Natural killer cell treated with Interleukin-12 subunit alpha and Interleukin-12 subunit beta and Interleukin-15 and Interleukin-18, amount 100 ng/mL, for 72 hours (primary cell): ENCODE measurements around the gene CHCHD3. TPM values are rescaled to one million over a fixed set of nuclear protein-coding genes. Genes with fewer than 3 reads are reported as not detected.
A peak's percentile ranks its signal among the peaks of the same experiment; 100 is the strongest.

Experiments used
- ATAC-seq, 2 donors: fragments of 150-1000 bp; cut with Tn5 transposase in 1 of 2; sonication (Bioruptor Pico), chemical (Tn5 transposase) in 1 of 2; 2 replicates each; pipeline ENCODE4 v1.10.0; 2021
- DNase-seq: peaks from one replicate; pipeline ENCODE4 v3.0.0; 2022; ENCODE audit warnings: low spot score
- H3K27ac Mint-ChIP-seq, 2 donors: 1 replicate in 1 of 2; 2 replicates in 1 of 2; pipeline ENCODE4 v1.8.0; 2022; ENCODE audit warnings: mixed read lengths in 2 of 2, mild to moderate bottlenecking in 1 of 2, moderate library complexity in 1 of 2
- H3K27me3 Mint-ChIP-seq, 2 donors: 1 replicate in 1 of 2; 2 replicates in 1 of 2; pipeline ENCODE4 v1.8.0; 2022; ENCODE audit warnings: mixed read lengths in 2 of 2
- H3K36me3 Mint-ChIP-seq: one replicate; pipeline ENCODE4 v1.8.0; 2022; ENCODE audit warnings: mixed read lengths
- H3K4me1 Mint-ChIP-seq, 2 donors: 1 replicate in 1 of 2; 2 replicates in 1 of 2; pipeline ENCODE4 v1.8.0; 2022; ENCODE audit warnings: low read depth in 2 of 2, mixed read lengths in 2 of 2, mild to moderate bottlenecking in 1 of 2
- H3K4me3 Mint-ChIP-seq: one replicate; pipeline ENCODE4 v1.8.0; 2022; ENCODE audit warnings: mixed read lengths
- H3K9me3 Mint-ChIP-seq: 2 replicates; pipeline ENCODE4 v1.8.0; 2022; ENCODE audit warnings: mixed read lengths
- total RNA-seq, 2 donors: library from RNA; stranded (reverse); gene quantifications; one replicate each; pipeline ENCODE4 v1.2.3, GENCODE V29; 2022

The CHCHD3 gene
- total RNA-seq, 2 donors from 2014 or later = 58.8 to 96.1 TPM

DNA sequence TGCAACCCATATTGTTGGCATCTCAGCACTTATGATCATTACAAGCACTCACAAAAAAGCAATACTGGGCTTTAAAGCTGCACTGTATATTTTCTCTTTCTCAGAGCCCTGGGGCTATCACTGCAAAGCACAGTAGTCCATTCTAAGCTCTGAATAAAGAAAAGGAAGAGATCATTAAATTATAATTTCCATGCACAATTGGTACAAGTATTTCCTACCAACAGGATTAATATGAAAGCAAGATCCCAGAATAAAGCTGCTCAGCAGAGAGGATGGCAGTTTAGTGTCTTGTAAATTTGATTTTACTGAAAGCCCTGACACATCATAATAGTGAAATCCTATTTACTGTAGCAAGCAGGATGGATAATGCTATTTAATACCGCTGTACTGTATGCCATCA lies 205.3 kb downstream of the CHCHD3 start:
- Mint-ChIP-seq H3K9me3 (no peaks in the 10 kb centered on the region), H3K27ac (no peak overlapping the region), H3K4me3 (no peak overlapping the region), H3K27me3 (no peaks in the 10 kb centered on the region), H3K36me3 (peaks cover 6% of the 10 kb centered on the region), H3K4me1 (peaks cover 3 to 14% of the 10 kb centered on the region in 2 donors)
- DNase-seq (no peak), ATAC-seq (no peak)

DNA sequence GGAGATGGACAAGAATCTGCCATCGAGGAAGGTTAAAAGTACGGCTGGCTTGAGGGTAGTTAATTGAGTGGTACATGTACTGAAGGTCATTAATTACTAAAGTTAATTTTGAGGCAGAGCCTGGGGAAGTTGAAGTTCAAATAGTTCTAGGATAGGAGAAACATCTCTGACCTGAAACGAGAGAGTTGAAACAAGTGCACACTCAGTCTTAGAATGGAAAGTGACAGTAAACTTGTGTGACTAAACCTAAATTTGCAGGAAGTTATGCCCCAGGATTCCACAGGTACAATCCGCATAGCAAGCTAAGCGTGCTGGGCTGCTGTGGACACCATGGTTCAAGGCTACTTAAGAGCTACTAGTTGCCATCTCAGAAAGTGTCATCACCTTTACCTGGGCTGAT lies 209.9 kb downstream of the CHCHD3 start:
- Mint-ChIP-seq H3K4me1 (peaks cover 6 to 8% of the 10 kb centered on the region in 2 donors), H3K36me3 (peaks cover 6% of the 10 kb centered on the region), H3K9me3 (no peaks in the 10 kb centered on the region), H3K27me3 (no peaks in the 10 kb centered on the region), H3K27ac (no peak overlapping the region), H3K4me3 (no peak overlapping the region)
- DNase-seq = no peak
- no peak for ATAC-seq

DNA sequence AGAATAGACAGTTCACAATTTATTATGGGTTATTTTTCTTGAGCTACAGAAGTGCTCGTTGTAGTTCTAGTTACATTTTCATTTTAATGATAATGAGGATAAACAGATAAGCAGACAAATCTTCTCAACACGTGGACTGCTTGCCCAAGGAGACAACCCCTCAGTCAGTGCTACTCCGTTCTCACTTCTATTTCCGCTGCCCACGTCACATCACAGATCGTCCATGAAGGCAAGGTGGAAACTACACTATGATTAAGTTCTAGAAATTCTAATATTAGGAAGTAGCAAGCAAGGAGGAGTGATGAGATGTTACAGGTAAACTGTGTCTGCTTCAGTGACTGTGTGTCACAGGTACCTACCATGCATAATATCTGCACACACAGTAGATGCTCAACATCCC lies 210.5 kb downstream of the CHCHD3 start:
- H3K4me3 Mint-ChIP-seq = no peak overlapping the region
- H3K36me3 Mint-ChIP-seq = peaks cover 6% of the 10 kb centered on the region

DNA sequence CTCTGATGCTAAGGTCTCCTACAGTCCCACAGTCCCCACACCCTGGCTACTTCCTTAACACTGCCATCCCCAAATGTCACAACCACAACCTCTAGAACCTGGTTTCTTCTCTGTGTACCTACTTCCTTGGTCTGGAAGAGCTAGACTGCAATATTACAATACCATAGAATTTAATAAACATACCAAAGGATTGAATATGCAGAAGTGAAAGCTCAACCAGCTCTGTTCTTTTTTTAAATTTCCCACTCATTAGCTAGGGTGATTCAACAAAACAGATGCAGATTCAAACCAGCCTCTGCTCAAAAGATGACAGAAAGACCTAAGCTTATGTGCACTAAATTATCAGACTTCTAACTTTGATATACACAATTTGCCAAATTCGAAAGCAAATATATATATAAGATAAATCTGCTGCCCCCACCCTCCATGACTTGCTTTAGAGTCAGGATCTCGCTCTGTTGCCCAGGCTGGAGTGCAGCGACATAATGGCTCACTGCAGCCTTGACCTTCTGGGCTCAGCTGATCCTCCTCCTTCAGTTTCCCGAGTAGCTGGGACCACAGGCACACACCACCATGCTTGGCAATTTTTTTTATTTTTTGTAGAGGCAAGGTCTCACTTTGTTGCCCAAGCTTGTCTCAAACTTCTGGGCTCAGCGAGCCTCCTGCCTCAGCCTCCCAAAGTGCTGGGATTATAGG lies 212.6 kb downstream of the CHCHD3 start:
- Mint-ChIP-seq H3K9me3 (no peaks in the 10 kb centered on the region), H3K27me3 (no peaks in the 10 kb centered on the region), H3K4me3 (no peak overlapping the region), H3K27ac (no peak overlapping the region), H3K4me1 (peaks cover 8 to 20% of the 10 kb centered on the region in 2 donors), H3K36me3 (peaks cover 1% of the 10 kb centered on the region)
- ATAC-seq = no peak
- DNase-seq = no peak

More for the DNA sequence above, 210.5 kb downstream of the CHCHD3 start:
- DNase-seq (no peak), ATAC-seq (no peak)
- no peaks in the 10 kb centered on the region for H3K27me3 Mint-ChIP-seq
- peaks cover 7 to 8% of the 10 kb centered on the region in 2 donors for H3K4me1 Mint-ChIP-seq
- no peaks in the 10 kb centered on the region for H3K9me3 Mint-ChIP-seq
- no peak overlapping the region for H3K27ac Mint-ChIP-seq

DNA sequence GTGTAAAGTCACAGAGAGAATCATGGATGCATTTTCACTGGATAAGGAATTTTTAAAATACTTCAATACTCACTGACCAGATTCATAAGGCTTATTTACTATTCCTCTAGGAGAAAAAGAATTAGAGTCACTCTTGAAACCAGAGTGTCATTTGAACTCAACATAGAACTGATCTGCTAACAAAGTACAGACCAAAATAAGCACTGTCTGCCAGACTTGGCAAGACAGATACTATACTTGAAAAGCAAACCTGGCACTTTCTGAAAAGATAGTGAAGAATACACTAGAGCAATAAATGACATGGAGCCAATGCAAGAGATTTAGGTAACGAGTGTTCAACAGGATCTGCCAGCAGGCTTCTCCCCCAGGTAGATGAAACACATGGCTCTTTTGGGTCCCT lies 215.3 kb downstream of the CHCHD3 start:
- Mint-ChIP-seq H3K27ac (no peak overlapping the region), H3K4me1 (peaks cover 30 to 41% of the 10 kb centered on the region in 2 donors), H3K27me3 (no peaks in the 10 kb centered on the region), H3K36me3 (peaks cover 4% of the 10 kb centered on the region), H3K4me3 (no peak overlapping the region), H3K9me3 (no peaks in the 10 kb centered on the region)
- ATAC-seq (no peak), DNase-seq (no peak)

DNA sequence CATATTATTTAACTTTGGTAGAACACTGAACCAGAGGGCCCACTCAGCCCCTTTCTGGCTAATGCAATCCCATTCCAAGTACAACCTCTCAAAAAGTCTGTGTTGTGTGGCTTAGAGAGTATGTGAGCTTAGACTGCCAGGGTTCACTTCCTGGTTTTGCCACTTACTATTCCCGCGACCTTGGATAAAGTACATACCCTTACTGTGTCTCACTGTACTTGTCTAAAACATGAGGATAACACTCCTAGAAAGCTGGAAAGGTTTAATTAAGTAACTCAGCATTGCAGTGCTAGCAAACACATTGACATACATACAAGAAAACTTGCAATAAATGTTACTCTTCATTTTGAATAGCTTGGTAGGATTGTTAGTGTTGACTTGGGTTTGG lies 215.8 kb downstream of the CHCHD3 start:
- H3K4me1 Mint-ChIP-seq = peaks cover 30 to 41% of the 10 kb centered on the region in 2 donors
- H3K27me3 Mint-ChIP-seq = no peaks in the 10 kb centered on the region
- H3K36me3 Mint-ChIP-seq = peaks cover 4% of the 10 kb centered on the region
- ATAC-seq = no peak
- no peak for DNase-seq
- H3K27ac Mint-ChIP-seq = no peak overlapping the region
- H3K9me3 Mint-ChIP-seq = no peaks in the 10 kb centered on the region
- no peak overlapping the region for H3K4me3 Mint-ChIP-seq

DNA sequence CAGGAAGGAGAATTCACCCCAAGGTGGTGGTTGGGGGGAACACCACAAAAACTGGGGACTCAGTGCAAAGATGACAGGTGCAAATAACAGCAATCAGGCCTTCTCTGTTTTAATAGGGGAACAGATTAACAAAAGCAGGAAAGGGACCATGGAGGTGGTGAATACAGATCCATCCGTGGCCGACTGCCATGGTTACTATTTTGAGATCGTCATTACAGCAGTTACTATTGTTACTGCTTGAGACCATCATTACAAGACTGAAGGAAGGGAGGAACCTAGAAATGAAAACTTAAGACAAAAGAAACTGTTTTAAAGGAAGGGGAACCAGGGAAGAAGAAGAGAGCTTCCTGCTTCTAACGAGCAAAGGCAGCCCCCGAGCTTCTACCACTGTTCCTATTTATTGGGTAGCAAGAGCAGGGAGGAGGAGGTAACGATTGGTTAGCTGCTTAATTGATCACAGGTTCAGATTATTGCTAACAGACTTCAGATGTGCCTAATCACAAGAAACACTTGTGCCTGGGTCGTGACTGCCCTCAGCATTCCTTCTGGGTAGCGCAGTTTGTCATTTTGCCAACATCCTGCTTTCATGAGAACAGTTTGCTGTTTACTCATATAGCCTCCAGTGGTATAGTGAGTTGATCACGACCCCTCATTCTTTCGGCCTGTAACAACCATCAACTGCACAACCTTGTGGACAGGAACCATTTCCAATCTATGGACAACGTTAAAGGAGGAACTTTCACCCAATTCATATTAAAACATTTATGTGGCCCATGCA lies 216.3 kb downstream of the CHCHD3 start:
- Mint-ChIP-seq H3K36me3 (peaks cover 4% of the 10 kb centered on the region), H3K27me3 (no peaks in the 10 kb centered on the region), H3K4me1 (peaks cover 30 to 44% of the 10 kb centered on the region in 2 donors), H3K27ac (peak overlapping the region in 1 of 2 donors; percentile 47), H3K9me3 (no peaks in the 10 kb centered on the region), H3K4me3 (no peak overlapping the region)
- no peak for DNase-seq
- no peak for ATAC-seq

DNA sequence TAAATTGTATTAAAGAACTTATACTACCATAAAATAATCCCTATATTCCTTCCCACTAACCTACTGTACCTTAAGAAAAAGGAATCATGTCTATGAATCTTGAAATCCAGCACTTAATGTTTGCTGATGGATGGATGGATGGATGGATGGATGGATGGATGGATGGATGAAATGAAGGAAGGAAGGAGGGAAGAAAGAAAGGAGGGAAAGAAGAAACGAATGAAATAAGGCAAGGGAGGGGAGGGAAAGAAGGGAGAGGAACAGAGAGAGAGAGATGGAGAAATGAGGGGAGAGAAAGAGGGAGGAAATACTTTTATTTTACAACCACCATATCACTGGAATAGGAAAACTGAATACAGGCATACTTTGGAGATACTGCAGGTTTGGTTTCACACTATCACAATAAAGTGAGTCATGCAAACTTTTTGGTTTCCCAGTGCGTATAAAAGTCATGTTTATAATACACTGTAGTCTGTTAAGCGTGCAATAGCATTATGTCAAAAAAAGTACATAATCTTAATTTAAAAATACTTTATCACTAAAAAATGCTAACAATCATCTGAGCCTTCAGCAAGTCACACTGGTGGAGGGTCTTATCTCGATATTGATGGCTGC lies 219.8 kb downstream of the CHCHD3 start:
- Mint-ChIP-seq H3K27ac (peak overlapping the region in 1 of 2 donors; percentile 21), H3K4me1 (peaks cover 33 to 59% of the 10 kb centered on the region in 2 donors)

DNA sequence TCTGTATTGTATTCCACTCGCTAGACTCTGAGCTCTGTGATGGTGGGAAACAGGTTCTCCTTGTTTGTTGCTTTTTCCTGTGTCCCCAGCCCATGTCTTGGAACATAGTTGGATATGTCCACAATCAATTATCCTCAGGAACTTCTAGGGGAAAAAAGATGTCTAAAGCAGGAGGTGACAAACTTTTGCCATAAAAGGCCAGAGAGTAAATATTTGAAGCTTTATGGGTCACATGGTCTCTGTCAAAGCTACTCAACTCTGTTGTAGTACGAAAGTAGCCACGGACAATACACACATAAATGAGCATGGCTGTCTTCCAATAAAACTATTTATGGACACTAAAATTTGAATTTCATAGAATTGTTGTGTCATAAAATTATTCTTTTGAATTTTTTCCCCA lies 220.5 kb downstream of the CHCHD3 start:
- no peaks in the 10 kb centered on the region for H3K27me3 Mint-ChIP-seq
- H3K4me3 Mint-ChIP-seq = no peak overlapping the region
- H3K4me1 Mint-ChIP-seq = peaks cover 38 to 63% of the 10 kb centered on the region in 2 donors
- no peaks in the 10 kb centered on the region for H3K9me3 Mint-ChIP-seq
- no peak overlapping the region for H3K27ac Mint-ChIP-seq
- no peak for DNase-seq
- peaks cover 4% of the 10 kb centered on the region for H3K36me3 Mint-ChIP-seq
- no peak for ATAC-seq

More for the DNA sequence above, 219.8 kb downstream of the CHCHD3 start:
- Mint-ChIP-seq H3K4me3 (no peak overlapping the region), H3K9me3 (no peaks in the 10 kb centered on the region), H3K36me3 (peaks cover 4% of the 10 kb centered on the region), H3K27me3 (no peaks in the 10 kb centered on the region)
- ATAC-seq (no peak), DNase-seq (no peak)

DNA sequence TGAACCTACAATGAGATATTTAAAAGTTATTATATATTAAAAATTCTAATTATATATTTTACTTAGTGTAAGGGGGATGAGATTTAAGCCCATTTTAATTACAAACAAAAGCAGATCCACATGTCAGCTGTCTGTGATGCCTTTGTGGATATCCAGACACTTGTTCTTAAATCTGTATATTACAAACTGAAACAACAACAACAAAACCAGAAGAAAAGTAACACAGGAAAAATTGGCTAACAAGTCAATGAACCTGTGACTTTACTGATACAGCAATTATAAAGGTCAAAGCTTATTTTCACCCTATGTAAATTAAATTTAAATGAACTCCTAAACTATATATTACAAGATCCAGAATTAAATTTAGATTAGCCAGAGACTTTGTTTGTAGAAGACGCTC lies 222.7 kb downstream of the CHCHD3 start:
- H3K9me3 Mint-ChIP-seq = no peaks in the 10 kb centered on the region
- ATAC-seq = no peak
- peaks cover 50 to 60% of the 10 kb centered on the region in 2 donors for H3K4me1 Mint-ChIP-seq
- peak overlapping the region; percentile 44 for H3K4me3 Mint-ChIP-seq
- DNase-seq = no peak
- H3K27ac Mint-ChIP-seq = peak overlapping the region in 1 of 2 donors; percentile 11
- peaks cover 4% of the 10 kb centered on the region for H3K36me3 Mint-ChIP-seq
- H3K27me3 Mint-ChIP-seq = no peaks in the 10 kb centered on the region

DNA sequence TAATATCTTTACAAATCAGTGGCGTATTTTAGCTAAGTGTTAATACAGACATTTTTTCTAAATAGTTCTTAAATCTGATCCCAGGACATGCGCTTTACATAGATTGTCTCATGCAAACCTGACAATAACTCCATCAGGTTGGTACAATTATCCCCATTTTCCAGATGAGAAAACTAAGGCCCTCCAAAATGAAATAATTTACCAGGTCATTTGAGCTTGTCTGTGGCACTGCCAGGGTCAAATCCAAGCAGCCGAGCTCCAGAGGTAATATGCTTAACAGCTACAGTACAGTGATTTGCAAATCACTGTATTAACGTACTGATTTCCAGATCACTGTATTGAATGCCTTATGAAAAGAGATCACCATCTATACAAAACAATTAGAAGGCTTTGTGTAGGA lies 223.1 kb downstream of the CHCHD3 start:
- ATAC-seq = no peak
- no peak for DNase-seq
- H3K27me3 Mint-ChIP-seq = no peaks in the 10 kb centered on the region
- peaks cover 4% of the 10 kb centered on the region for H3K36me3 Mint-ChIP-seq
- no peaks in the 10 kb centered on the region for H3K9me3 Mint-ChIP-seq
- no peak overlapping the region for H3K4me3 Mint-ChIP-seq
- peak overlapping the region in 1 of 2 donors; percentile 11 for H3K27ac Mint-ChIP-seq
- peaks cover 45 to 56% of the 10 kb centered on the region in 2 donors for H3K4me1 Mint-ChIP-seq

DNA sequence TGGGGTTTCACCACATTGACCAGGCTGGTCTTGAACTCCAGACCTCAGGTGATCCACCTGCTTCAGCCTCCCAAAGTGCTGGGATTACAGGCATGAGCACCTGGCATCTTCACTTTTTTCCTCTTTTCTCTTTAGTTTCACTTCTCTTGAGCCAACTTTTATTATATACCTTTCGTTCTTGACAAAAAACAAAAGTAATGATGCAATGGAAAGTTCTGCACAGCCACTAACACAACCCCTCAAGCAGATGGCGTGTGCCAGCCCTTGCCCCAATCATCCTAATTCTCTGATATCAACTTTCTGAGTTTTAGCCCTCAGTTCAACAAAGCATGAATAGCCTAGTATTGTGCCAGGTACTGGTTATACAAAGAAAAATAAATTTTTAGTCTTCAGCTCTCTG lies 223.6 kb downstream of the CHCHD3 start:
- ATAC-seq = no peak
- H3K4me1 Mint-ChIP-seq = peaks cover 43 to 53% of the 10 kb centered on the region in 2 donors
- H3K27ac Mint-ChIP-seq = peak overlapping the region in 1 of 2 donors; percentile 11

DNA sequence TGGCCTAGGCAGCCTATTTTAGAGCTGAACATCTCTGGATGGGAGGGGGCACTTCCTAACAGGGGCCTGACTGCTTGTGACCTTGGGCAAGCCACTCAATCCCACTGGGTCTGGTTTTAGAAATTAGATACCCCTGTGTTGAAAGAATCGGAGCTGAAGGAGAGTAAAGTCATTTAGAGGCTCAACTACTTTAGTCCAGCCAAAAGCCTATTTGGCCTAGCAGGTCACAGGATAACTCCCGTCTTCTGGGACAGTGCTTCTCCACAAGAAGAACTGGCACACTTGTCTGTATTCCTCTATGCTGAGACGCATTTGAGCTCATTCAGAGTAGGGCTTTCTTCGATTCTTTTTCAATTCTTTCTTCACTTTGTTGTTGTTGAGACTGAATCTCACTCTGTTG lies 224.2 kb downstream of the CHCHD3 start:
- peaks cover 38 to 49% of the 10 kb centered on the region in 2 donors for H3K4me1 Mint-ChIP-seq
- no peak overlapping the region for H3K4me3 Mint-ChIP-seq
- ATAC-seq = no peak

More for the DNA sequence above, 223.6 kb downstream of the CHCHD3 start:
- Mint-ChIP-seq H3K9me3 (no peaks in the 10 kb centered on the region), H3K27me3 (no peaks in the 10 kb centered on the region), H3K4me3 (no peak overlapping the region), H3K36me3 (peaks cover 4% of the 10 kb centered on the region)
- no peak for DNase-seq

DNA sequence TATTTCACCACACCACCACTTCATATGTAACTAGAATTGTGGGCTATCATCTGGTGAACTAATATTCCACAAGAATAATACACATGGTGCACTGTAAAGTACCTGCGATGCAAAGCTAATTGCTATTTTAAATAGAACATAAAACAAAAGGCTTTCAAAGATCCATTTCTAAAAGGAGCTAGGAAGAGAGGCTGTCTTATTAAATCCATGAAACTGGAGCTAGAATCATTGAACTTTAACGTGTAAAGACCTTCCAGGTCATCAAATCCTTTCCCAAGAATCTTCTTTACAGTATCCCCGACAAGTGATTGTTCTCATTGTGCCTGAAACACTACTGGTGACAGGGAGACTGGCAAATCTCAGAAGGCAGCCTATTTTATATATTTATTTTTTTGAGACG lies 224.9 kb downstream of the CHCHD3 start:
- ATAC-seq (no peak), DNase-seq (no peak)
- Mint-ChIP-seq H3K27ac (no peak overlapping the region), H3K4me1 (peaks cover 34 to 43% of the 10 kb centered on the region in 2 donors), H3K27me3 (no peaks in the 10 kb centered on the region), H3K4me3 (no peak overlapping the region), H3K36me3 (no peaks in the 10 kb centered on the region), H3K9me3 (no peaks in the 10 kb centered on the region)

More for the DNA sequence above, 224.2 kb downstream of the CHCHD3 start:
- H3K27ac Mint-ChIP-seq = peak overlapping the region in 1 of 2 donors; percentile 11
- no peaks in the 10 kb centered on the region for H3K9me3 Mint-ChIP-seq
- DNase-seq = no peak
- no peaks in the 10 kb centered on the region for H3K27me3 Mint-ChIP-seq
- no peaks in the 10 kb centered on the region for H3K36me3 Mint-ChIP-seq
